Vein endothelial cell (primary cell): ENCODE results near the gene BAHCC1. TPM values are rescaled to one million over a fixed set of nuclear protein-coding genes. Genes with fewer than 3 reads are reported as not detected.

ENCODE experiments used
- small RNA-seq: library from RNA; depleted of rRNA; stranded (forward); fragments of <200 nt; gene quantifications from one replicate; pipeline ENCODE3, GENCODE V24; 2012
- total RNA-seq: library from RNA; depleted of rRNA; stranded (reverse); fragments of >200 nt; gene quantifications from 2 replicates; pipeline ENCODE4 v1.2.3, GENCODE V29; 2012

BAHCC1 gene
- 9.7 and 23.2 TPM in 2 replicates for total RNA-seq

GRCh38 chr17:81394921-81395599 is at the start of gene BAHCC1:
TSS of gene BAHCC1 (plus strand) at chr17:81395457. CDS start at chr17:81399740, 4,283 bp downstream.

DNA sequence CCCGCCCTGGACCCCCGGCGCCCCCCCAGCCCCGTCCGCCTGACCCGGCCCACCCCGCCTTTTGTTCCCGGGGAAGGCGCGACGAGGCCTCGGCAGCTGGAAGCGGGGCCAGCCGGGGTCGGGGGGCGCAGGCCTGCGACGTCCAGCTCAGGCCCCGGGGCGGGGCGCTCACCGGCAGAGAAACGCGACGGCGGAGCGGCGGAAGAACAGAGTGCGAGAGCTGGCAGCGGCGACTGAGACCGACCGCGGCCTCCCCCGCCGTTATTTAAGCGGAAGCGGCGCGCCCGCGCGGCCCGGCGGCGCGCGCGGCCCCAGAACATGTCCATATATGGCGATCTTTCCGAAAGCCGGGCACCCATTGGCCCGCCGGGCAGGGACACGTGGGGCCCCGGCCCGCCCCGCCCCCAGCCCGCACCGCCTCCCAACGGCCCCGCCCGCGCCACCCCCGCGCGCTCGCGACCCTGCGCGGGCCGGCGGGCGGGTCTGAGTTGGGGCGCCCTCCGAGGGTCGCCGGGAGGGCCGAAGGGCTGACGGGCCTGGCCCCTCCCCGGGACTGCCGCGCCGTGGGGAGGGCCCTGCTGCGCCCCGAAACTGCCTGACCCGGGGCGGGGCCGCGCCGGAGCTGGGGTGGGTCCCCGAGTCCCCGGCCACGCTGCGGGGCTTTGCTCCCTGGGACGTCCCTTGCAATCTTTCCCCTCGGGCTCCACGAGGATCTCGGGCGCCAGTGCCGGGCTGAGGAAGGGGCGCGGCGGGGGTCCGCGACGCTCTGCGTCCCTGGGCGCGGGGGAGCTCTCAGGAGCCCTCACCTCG is 117.5 kb downstream of the BAHCC1 start, which contains the start of gene ACTG1:
Gene ACTG1, minus strand, starts transcription at position 238 of the 810 bp plus-strand sequence. CDS start 445 bp downstream, outside the sequence.

Small RNAs within 50 kb of the gene (small RNA-seq; reads per million reads assigned to genes)
- gene MIR3186: not detected
- not detected for gene MIR4740

Other genes with a start within 250 kb of the BAHCC1 start
- not detected in 2 replicates for gene PVALEF, start 229.9 kb upstream of the BAHCC1 start, total RNA-seq
- 3.1 and 5.6 TPM in 2 replicates for gene AATK, start 229.2 kb upstream of the BAHCC1 start, total RNA-seq
- 9.7 and 12.4 TPM in 2 replicates for gene CEP131, start 172.5 kb upstream of the BAHCC1 start, total RNA-seq
- gene TEPSIN, start 156.4 kb upstream of the BAHCC1 start, total RNA-seq: 20.5 and 29.4 TPM in 2 replicates
- gene NDUFAF8, start 156.1 kb upstream of the BAHCC1 start, total RNA-seq: 26.5 and 27.8 TPM in 2 replicates
- gene SLC38A10, start 100.2 kb upstream of the BAHCC1 start, total RNA-seq: 57.4 and 69.6 TPM in 2 replicates
- 14,927 and 15,075 TPM in 2 replicates for gene ACTG1, start 117.3 kb downstream of the BAHCC1 start, total RNA-seq
- 0.57 and 1.3 TPM in 2 replicates for gene FSCN2, start 132.9 kb downstream of the BAHCC1 start, total RNA-seq
- 38.3 and 56.2 TPM in 2 replicates for gene FAAP100, start 156.9 kb downstream of the BAHCC1 start, total RNA-seq
- gene NPLOC4, start 241.7 kb downstream of the BAHCC1 start, total RNA-seq: 121 and 146 TPM in 2 replicates
- gene TSPAN10, start 241.7 kb downstream of the BAHCC1 start, total RNA-seq: 0.48 TPM in 1 of 2 replicates, not detected in the other